Transverse colon (tissue), 3 donors: Measurements from ENCODE around the gene FRMD3.

ENCODE experiments used
- POLR2A ChIP-seq: fragments of 450-650 bp; IDR thresholded peaks from one replicate; pipeline ENCODE4 v1.6.1; 2016; ENCODE audit warnings: antibody characterized with exemption, mild to moderate bottlenecking, moderate library complexity
- TF ChIP-seq, protein P1 (sequence below), 5 experiments: fragments of 200-600 bp in 3 of 5; fragments of 450-650 bp in 2 of 5; sonication (generic) in 3 of 5; IDR thresholded peaks; 1 replicate in 2 of 5; 2 replicates in 3 of 5; pipeline ENCODE4 v1.5.1; 2016 to 2017; ENCODE audit warnings: antibody characterized with exemption in 5 of 5, inconsistent platforms in 3 of 5, mild to moderate bottlenecking in 2 of 5, moderate library complexity in 1 of 5

DNA sequence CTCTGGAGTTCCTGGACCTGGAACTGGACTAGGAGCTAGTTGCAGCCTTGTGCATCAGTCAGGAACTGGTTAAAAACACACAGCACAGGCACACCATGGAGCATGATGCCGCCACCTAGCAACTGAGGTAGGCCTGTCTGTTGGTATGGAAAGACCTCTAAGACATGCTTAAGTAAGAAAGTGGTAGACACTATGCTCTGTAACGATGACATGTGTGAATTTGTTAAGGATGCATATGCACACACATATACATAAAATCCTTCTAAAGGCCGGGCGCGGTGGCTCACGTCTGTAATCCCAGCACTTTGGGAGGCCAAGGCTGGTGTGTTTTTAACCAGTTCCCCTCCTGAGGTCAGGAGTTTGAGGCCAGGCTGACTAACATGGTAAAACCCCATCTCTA lies 338.4 kb downstream of the FRMD3 start:
- TF ChIP-seq, protein P1, sequence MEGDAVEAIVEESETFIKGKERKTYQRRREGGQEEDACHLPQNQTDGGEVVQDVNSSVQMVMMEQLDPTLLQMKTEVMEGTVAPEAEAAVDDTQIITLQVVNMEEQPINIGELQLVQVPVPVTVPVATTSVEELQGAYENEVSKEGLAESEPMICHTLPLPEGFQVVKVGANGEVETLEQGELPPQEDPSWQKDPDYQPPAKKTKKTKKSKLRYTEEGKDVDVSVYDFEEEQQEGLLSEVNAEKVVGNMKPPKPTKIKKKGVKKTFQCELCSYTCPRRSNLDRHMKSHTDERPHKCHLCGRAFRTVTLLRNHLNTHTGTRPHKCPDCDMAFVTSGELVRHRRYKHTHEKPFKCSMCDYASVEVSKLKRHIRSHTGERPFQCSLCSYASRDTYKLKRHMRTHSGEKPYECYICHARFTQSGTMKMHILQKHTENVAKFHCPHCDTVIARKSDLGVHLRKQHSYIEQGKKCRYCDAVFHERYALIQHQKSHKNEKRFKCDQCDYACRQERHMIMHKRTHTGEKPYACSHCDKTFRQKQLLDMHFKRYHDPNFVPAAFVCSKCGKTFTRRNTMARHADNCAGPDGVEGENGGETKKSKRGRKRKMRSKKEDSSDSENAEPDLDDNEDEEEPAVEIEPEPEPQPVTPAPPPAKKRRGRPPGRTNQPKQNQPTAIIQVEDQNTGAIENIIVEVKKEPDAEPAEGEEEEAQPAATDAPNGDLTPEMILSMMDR (IDR thresholded peaks at IDR 0.05): no peak
- no peak for TF ChIP-seq POLR2A
